Tibial nerve (tissue), 4 donors: Measurements from ENCODE around the gene TBC1D22A.

Experiments
- CTCF ChIP-seq, 5 experiments: fragments of 200-600 bp in 3 of 5; fragments of 450-650 bp in 2 of 5; sonication (generic) in 3 of 5; IDR thresholded peaks; one replicate each; pipeline ENCODE4 v1.5.1; 2016 to 2019; ENCODE audit warnings: antibody characterized with exemption in 5 of 5, mild to moderate bottlenecking in 3 of 5, moderate library complexity in 2 of 5
- EP300 ChIP-seq, 2 donors: sonication (generic); formaldehyde crosslinking; IDR thresholded peaks; one replicate each; pipeline ENCODE4 v1.6.1; 2017; ENCODE audit warnings: antibody characterized with exemption in 2 of 2, mild to moderate bottlenecking in 1 of 2
- POLR2A ChIP-seq, 2 donors: fragments of 450-650 bp; IDR thresholded peaks; one replicate each; pipeline ENCODE4 v1.6.1; 2017; ENCODE audit warnings: antibody characterized with exemption in 2 of 2, mild to moderate bottlenecking in 2 of 2, moderate library complexity in 2 of 2

- no peak for TF ChIP-seq CTCF (IDR thresholded peaks at IDR 0.05)
- no peak for TF ChIP-seq POLR2A (IDR thresholded peaks at IDR 0.05)
- peak; percentile 10 to 48 for TF ChIP-seq EP300 (IDR thresholded peaks at IDR 0.05)
These were observed 28.8 kb downstream of the TBC1D22A start for GRCh38 chr22:46791201-46791731.
